Skeletal muscle satellite cell (primary cell): ENCODE measurements around the gene DOC2A.

Experiments used
- H3K27me3 ChIP-seq: 2 replicates; pipeline ENCODE4 v1.7.0; 2013; ENCODE audit warnings: low read length; ENCODE audit not compliant: control insufficient read depth, insufficient read depth
- H3K36me3 ChIP-seq: 2 replicates; pipeline ENCODE4 v1.7.0; 2013; ENCODE audit warnings: mild to moderate bottlenecking, control low read depth, low read length; ENCODE audit not compliant: insufficient read depth
- H3K4me1 ChIP-seq: 2 replicates; pipeline ENCODE4 v1.7.0; 2013; ENCODE audit warnings: low read length; ENCODE audit not compliant: control insufficient read depth, insufficient read depth
- H3K4me2 ChIP-seq: 2 replicates; pipeline ENCODE4 v1.7.0; 2013; ENCODE audit warnings: mild to moderate bottlenecking, low read length
- H3K4me3 ChIP-seq: 2 replicates; pipeline ENCODE4 v1.7.0; 2013; ENCODE audit warnings: low read length
- H3K9ac ChIP-seq: 2 replicates; pipeline ENCODE4 v1.7.0; 2013; ENCODE audit warnings: mild to moderate bottlenecking, low read depth, low read length, moderate library complexity
- H3K9me3 ChIP-seq: replicated peaks from 2 replicates; pipeline ENCODE4 v1.7.0; 2013; ENCODE audit warnings: mild to moderate bottlenecking, control low read depth, low read length

The DOC2A gene

GRCh38 chr16:30000735-30001631 is 9.8 kb downstream of the DOC2A start:
- no peak overlapping the region for H3K9ac ChIP-seq
- H3K36me3 ChIP-seq = peaks cover 31% of the 10 kb centered on the region
- H3K4me2 ChIP-seq = no peak overlapping the region
- H3K27me3 ChIP-seq = no peaks in the 10 kb centered on the region
- H3K9me3 ChIP-seq = no peaks in the 10 kb centered on the region
- H3K4me1 ChIP-seq = peaks cover 6% of the 10 kb centered on the region
- H3K4me3 ChIP-seq = no peak overlapping the region

- Histone ChIP-seq H3K4me2 (no peak overlapping the region), H3K9ac (no peak overlapping the region), H3K36me3 (peaks cover 26% of the 10 kb centered on the region), H3K4me1 (peaks cover 16% of the 10 kb centered on the region), H3K9me3 (no peaks in the 10 kb centered on the region), H3K27me3 (no peaks in the 10 kb centered on the region), H3K4me3 (no peak overlapping the region)
Measured at GRCh38 chr16:29999605-30000004, 11.2 kb downstream of the DOC2A start.

GRCh38 chr16:29996766-29997250 is 14.0 kb downstream of the DOC2A start:
- peak overlapping the region; percentile 78 for H3K4me3 ChIP-seq
- peaks cover 20% of the 10 kb centered on the region for H3K4me1 ChIP-seq
- peak overlapping the region; percentile 84 for H3K9ac ChIP-seq
- no peaks in the 10 kb centered on the region for H3K9me3 ChIP-seq
- H3K27me3 ChIP-seq = no peaks in the 10 kb centered on the region
- peak overlapping the region; percentile 88 for H3K4me2 ChIP-seq
- peaks cover 37% of the 10 kb centered on the region for H3K36me3 ChIP-seq

GRCh38 chr16:29995911-29996765 is 14.7 kb downstream of the DOC2A start, which contains the start of gene INO80E:
Gene INO80E, plus strand, starts transcription at chr16:29996241. Its CDS starts 70 bp downstream, at chr16:29996311.
- peaks cover 38% of the 10 kb centered on the region for H3K36me3 ChIP-seq
- peak within 1 kb of the TSS; percentile 88 for H3K4me2 ChIP-seq
- H3K9me3 ChIP-seq = no peaks in the 10 kb centered on the region
- H3K4me1 ChIP-seq = peaks cover 20% of the 10 kb centered on the region
- peak within 1 kb of the TSS; percentile 84 for H3K9ac ChIP-seq
- no peaks in the 10 kb centered on the region for H3K27me3 ChIP-seq
- peak within 1 kb of the TSS; percentile 78 for H3K4me3 ChIP-seq

GRCh38 chr16:29995324-29995910 is 15.4 kb downstream of the DOC2A start, which contains the start of gene HIRIP3:
Gene HIRIP3, minus strand, starts transcription at chr16:29995617. Its CDS starts 12 bp downstream, at chr16:29995605.
- Histone ChIP-seq H3K36me3 (peaks cover 38% of the 10 kb centered on the region), H3K4me1 (peaks cover 20% of the 10 kb centered on the region), H3K4me3 (peak within 1 kb of the TSS; percentile 78), H3K4me2 (peak within 1 kb of the TSS; percentile 88), H3K9me3 (no peaks in the 10 kb centered on the region), H3K27me3 (no peaks in the 10 kb centered on the region), H3K9ac (peak within 1 kb of the TSS; percentile 84)

- Histone ChIP-seq H3K4me1 (peaks cover 20% of the 10 kb centered on the region), H3K4me2 (peak overlapping the region; percentile 88), H3K27me3 (no peaks in the 10 kb centered on the region), H3K9ac (peak overlapping the region; percentile 84), H3K9me3 (no peaks in the 10 kb centered on the region), H3K36me3 (peaks cover 40% of the 10 kb centered on the region), H3K4me3 (peak overlapping the region; percentile 78)
Measured at GRCh38 chr16:29994600-29995323, 16.1 kb downstream of the DOC2A start.

GRCh38 chr16:29993903-29994599 is 16.8 kb downstream of the DOC2A start:
- Histone ChIP-seq H3K4me1 (peaks cover 20% of the 10 kb centered on the region), H3K36me3 (peaks cover 41% of the 10 kb centered on the region), H3K9me3 (no peaks in the 10 kb centered on the region), H3K27me3 (no peaks in the 10 kb centered on the region), H3K9ac (peak overlapping the region; percentile 84), H3K4me2 (peak overlapping the region; percentile 88), H3K4me3 (no peak overlapping the region)

- peaks cover 48% of the 10 kb centered on the region for H3K36me3 ChIP-seq
- H3K9ac ChIP-seq = no peak overlapping the region
- H3K27me3 ChIP-seq = no peaks in the 10 kb centered on the region
- H3K4me3 ChIP-seq = no peak overlapping the region
- H3K4me1 ChIP-seq = peaks cover 20% of the 10 kb centered on the region
- H3K9me3 ChIP-seq = no peaks in the 10 kb centered on the region
- no peak overlapping the region for H3K4me2 ChIP-seq
Measured at GRCh38 chr16:29993191-29993902, 17.5 kb downstream of the DOC2A start.

- peaks cover 53% of the 10 kb centered on the region for H3K36me3 ChIP-seq
- H3K4me2 ChIP-seq = no peak overlapping the region
- H3K4me3 ChIP-seq = no peak overlapping the region
- H3K4me1 ChIP-seq = peaks cover 20% of the 10 kb centered on the region
- no peaks in the 10 kb centered on the region for H3K27me3 ChIP-seq
- H3K9ac ChIP-seq = no peak overlapping the region
- H3K9me3 ChIP-seq = no peaks in the 10 kb centered on the region
Measured at GRCh38 chr16:29992344-29992967, 18.4 kb downstream of the DOC2A start.
